Skeletal muscle satellite cell (primary cell): ENCODE results near the gene GLTP.
"Not testable (repeated sequence)": the region's sequence is repeated elsewhere in the genome, so short reads cannot be mapped to it uniquely, and the experiment has no call there.

Experiments
- H3K27me3 ChIP-seq: 2 replicates; pipeline ENCODE4 v1.7.0; 2013; ENCODE audit warnings: low read length; ENCODE audit not compliant: control insufficient read depth, insufficient read depth
- H3K36me3 ChIP-seq: 2 replicates; pipeline ENCODE4 v1.7.0; 2013; ENCODE audit warnings: mild to moderate bottlenecking, control low read depth, low read length; ENCODE audit not compliant: insufficient read depth
- H3K4me1 ChIP-seq: 2 replicates; pipeline ENCODE4 v1.7.0; 2013; ENCODE audit warnings: low read length; ENCODE audit not compliant: control insufficient read depth, insufficient read depth
- H3K4me2 ChIP-seq: 2 replicates; pipeline ENCODE4 v1.7.0; 2013; ENCODE audit warnings: mild to moderate bottlenecking, low read length
- H3K4me3 ChIP-seq: 2 replicates; pipeline ENCODE4 v1.7.0; 2013; ENCODE audit warnings: low read length
- H3K9ac ChIP-seq: 2 replicates; pipeline ENCODE4 v1.7.0; 2013; ENCODE audit warnings: mild to moderate bottlenecking, low read depth, low read length, moderate library complexity
- H3K9me3 ChIP-seq: replicated peaks from 2 replicates; pipeline ENCODE4 v1.7.0; 2013; ENCODE audit warnings: mild to moderate bottlenecking, control low read depth, low read length

Gene GLTP

DNA sequence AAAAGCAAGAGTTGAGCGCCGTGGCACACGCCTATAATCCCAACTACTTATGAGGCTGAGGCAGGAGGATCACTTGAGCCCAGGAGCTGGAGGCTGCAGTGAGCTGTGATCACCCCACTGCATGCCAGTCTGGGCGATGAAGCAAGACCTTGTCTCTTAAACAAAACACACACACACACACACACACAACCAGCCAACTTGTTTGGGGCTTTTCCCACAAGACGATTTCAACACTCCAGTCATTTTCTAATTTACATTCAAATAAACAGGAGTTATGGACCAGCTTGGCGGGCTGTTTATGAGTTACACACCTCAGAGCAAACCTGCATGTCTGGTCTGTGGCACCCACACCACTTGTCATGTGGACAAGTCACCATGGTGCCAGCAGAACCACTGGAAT is 6.7 kb downstream of the GLTP start:
- Histone ChIP-seq H3K36me3 (peaks cover 9% of the 10 kb centered on the region), H3K4me3 (no peak overlapping the region), H3K4me2 (no peak overlapping the region), H3K9ac (no peak overlapping the region), H3K4me1 (peaks cover 25% of the 10 kb centered on the region), H3K9me3 (no peaks in the 10 kb centered on the region), H3K27me3 (no peaks in the 10 kb centered on the region)

GRCh38 chr12:109871668-109872314 is 8.6 kb downstream of the GLTP start:
- peak overlapping the region; percentile 26 for H3K4me2 ChIP-seq
- H3K4me1 ChIP-seq: peaks cover 22% of the 10 kb centered on the region
- H3K9ac ChIP-seq: peak overlapping the region; percentile 9
- no peak overlapping the region for H3K4me3 ChIP-seq
- H3K27me3 ChIP-seq: no peaks in the 10 kb centered on the region
- peaks cover 9% of the 10 kb centered on the region for H3K36me3 ChIP-seq
- no peaks in the 10 kb centered on the region for H3K9me3 ChIP-seq

GRCh38 chr12:109870648-109871047 is 9.7 kb downstream of the GLTP start:
- H3K36me3 ChIP-seq: peaks cover 9% of the 10 kb centered on the region
- no peaks in the 10 kb centered on the region for H3K27me3 ChIP-seq
- no peak overlapping the region for H3K4me3 ChIP-seq
- no peak overlapping the region for H3K9ac ChIP-seq
- peaks cover 22% of the 10 kb centered on the region for H3K4me1 ChIP-seq
- no peaks in the 10 kb centered on the region for H3K9me3 ChIP-seq
- no peak overlapping the region for H3K4me2 ChIP-seq

- H3K36me3 ChIP-seq: peaks cover 9% of the 10 kb centered on the region
- H3K4me1 ChIP-seq: peaks cover 28% of the 10 kb centered on the region
- no peak overlapping the region for H3K4me3 ChIP-seq
- no peaks in the 10 kb centered on the region for H3K27me3 ChIP-seq
- no peak overlapping the region for H3K4me2 ChIP-seq
- H3K9me3 ChIP-seq: no peaks in the 10 kb centered on the region
- no peak overlapping the region for H3K9ac ChIP-seq
Measured at GRCh38 chr12:109868182-109869051, 11.9 kb downstream of the GLTP start.

DNA sequence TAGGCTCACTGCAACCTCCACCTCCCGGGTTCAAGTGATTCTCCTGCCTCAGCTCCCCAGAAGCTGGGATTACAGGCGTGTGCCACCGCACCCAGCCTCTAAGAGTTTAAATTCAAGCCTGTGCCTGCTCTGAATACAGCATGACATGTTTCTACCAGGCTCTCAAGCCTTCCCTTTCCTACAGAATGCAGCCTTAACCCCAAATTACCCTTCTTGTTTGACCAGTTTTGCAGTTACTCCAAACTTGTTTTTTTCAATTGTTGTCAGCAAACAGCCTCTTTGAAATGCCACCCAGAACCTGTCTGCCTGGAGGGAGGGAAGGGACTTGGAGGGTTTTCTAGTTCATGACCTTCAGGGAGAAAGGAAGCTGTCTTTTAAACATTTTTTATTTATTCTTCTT is 15.4 kb downstream of the GLTP start:
- H3K9ac ChIP-seq: no peak overlapping the region

GRCh38 chr12:109863847-109864712 is 16.3 kb downstream of the GLTP start:
- Histone ChIP-seq H3K9ac (no peak overlapping the region), H3K4me2 (no peak overlapping the region), H3K9me3 (no peaks in the 10 kb centered on the region), H3K36me3 (peaks cover 5% of the 10 kb centered on the region), H3K4me3 (no peak overlapping the region), H3K4me1 (peaks cover 12% of the 10 kb centered on the region), H3K27me3 (no peaks in the 10 kb centered on the region)

More for the DNA sequence above, 15.4 kb downstream of the GLTP start:
- Histone ChIP-seq H3K9me3 (no peaks in the 10 kb centered on the region), H3K4me1 (peaks cover 12% of the 10 kb centered on the region), H3K4me2 (no peak overlapping the region), H3K27me3 (no peaks in the 10 kb centered on the region), H3K36me3 (peaks cover 5% of the 10 kb centered on the region), H3K4me3 (no peak overlapping the region)

- peaks cover 12% of the 10 kb centered on the region for H3K36me3 ChIP-seq
- H3K4me3 ChIP-seq, H3K4me1 ChIP-seq, H3K27me3 ChIP-seq, H3K4me2 ChIP-seq, H3K9me3 ChIP-seq, H3K9ac ChIP-seq: not testable (repeated sequence)
Measured at GRCh38 chr12:109862491-109862890, 17.9 kb downstream of the GLTP start.

DNA sequence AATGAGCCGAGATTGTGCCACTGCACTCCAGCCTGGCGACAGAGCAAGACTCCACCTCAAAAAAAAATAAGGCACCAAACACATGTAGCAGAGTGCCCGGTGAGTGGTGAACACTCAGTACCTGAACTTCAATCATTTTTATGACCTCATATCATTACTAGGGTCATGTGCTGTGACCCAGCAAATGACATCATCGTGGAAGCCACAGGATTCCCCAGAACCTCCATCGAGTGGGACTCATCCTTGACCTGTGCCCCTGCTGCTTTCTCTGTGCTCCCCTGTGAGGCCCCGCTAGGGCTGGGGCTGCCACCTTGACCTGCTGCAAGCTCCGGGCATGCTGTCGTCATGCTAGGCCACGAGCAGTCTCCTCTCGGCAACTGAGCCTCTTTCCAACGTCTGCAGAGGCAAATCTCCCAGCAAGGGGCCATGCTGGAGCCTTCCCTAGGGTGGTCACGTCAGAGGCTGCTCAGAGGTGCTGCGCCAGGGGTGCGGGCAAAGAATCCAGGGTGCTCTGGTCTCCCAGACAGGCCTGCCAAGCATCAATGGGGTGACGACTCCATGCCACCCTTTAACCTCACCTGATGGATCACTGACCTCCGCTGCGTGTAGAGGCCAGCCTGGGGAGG is 18.5 kb downstream of the GLTP start:
- peaks cover 18% of the 10 kb centered on the region for H3K36me3 ChIP-seq
- H3K9ac ChIP-seq: no peak overlapping the region
- H3K4me1 ChIP-seq: peaks cover 6% of the 10 kb centered on the region
- H3K4me3 ChIP-seq: no peak overlapping the region
- no peaks in the 10 kb centered on the region for H3K9me3 ChIP-seq
- no peaks in the 10 kb centered on the region for H3K27me3 ChIP-seq
- no peak overlapping the region for H3K4me2 ChIP-seq

- Histone ChIP-seq H3K9me3 (no peaks in the 10 kb centered on the region), H3K4me2 (no peak overlapping the region), H3K9ac (no peak overlapping the region), H3K27me3 (no peaks in the 10 kb centered on the region), H3K4me1 (peaks cover 6% of the 10 kb centered on the region), H3K36me3 (peaks cover 22% of the 10 kb centered on the region), H3K4me3 (no peak overlapping the region)
Measured at GRCh38 chr12:109860977-109861376, 19.4 kb downstream of the GLTP start.

DNA sequence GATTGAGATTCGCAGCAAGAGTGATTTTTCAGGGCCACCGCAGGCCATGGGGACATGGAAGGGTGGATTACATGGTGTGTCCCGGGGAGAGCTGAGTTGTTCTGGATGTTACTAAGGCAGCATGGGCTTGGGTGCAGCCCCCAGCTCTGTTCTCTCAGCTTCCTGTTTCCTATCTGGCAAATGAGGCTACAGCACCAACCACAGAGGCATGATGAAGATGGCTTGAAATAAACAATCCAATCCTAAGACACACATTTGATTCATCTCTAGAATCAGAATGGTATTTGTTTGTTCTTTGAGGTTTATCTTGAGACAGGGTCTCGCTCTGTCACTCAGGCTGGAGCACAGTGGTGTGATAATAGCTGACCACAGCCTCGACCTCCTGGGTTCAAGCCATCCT is 21.6 kb downstream of the GLTP start:
- Histone ChIP-seq H3K4me3 (no peak overlapping the region), H3K9ac (no peak overlapping the region), H3K27me3 (no peaks in the 10 kb centered on the region), H3K4me2 (no peak overlapping the region), H3K4me1 (no peaks in the 10 kb centered on the region), H3K9me3 (no peaks in the 10 kb centered on the region), H3K36me3 (peaks cover 42% of the 10 kb centered on the region)

- Histone ChIP-seq H3K9ac (no peak overlapping the region), H3K9me3 (no peaks in the 10 kb centered on the region), H3K36me3 (peaks cover 45% of the 10 kb centered on the region), H3K4me3 (no peak overlapping the region), H3K4me1 (no peaks in the 10 kb centered on the region), H3K4me2 (no peak overlapping the region), H3K27me3 (no peaks in the 10 kb centered on the region)
Measured at GRCh38 chr12:109857715-109858114, 22.6 kb downstream of the GLTP start.
